ENCODE measurements around the gene SLC12A6.

Gene SLC12A6

DNA sequence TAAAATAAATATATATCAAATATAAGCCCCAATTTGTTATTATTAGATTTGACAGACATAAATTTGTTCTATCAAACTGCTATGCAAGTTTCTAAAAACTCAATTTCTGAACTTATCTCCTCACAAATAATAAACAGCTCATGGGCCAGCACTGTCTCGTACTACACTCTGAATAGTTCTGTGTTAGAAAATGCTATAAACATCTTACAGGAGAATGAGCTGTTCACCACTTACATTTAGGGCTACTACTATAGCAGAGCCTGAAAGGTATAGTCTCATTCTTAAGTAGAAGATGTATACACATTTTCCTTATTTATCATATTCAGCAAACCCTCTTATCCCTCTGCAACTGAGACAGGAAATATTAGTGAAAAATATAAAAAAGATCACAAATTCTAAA is 12.6 kb downstream of the SLC12A6 start:
- Histone ChIP-seq H3K27me3 (ENCODE audit: control insufficient read depth, insufficient read depth, low read length) (no peaks in the 10 kb centered on the region), H3K4me3 (ENCODE audit: low read length) (no peak overlapping the region), H3K9me3 (replicated peaks; ENCODE audit: low read length) (no peaks in the 10 kb centered on the region), H3K4me2 (ENCODE audit: low read length) (no peak overlapping the region), H3K4me1 (ENCODE audit: control insufficient read depth, insufficient read depth, low read length) (no peaks in the 10 kb centered on the region), H3K36me3 (ENCODE audit: insufficient read depth, low read length) (no peaks in the 10 kb centered on the region), H3K9ac (ENCODE audit: low read depth, low read length) (no peak overlapping the region)

DNA sequence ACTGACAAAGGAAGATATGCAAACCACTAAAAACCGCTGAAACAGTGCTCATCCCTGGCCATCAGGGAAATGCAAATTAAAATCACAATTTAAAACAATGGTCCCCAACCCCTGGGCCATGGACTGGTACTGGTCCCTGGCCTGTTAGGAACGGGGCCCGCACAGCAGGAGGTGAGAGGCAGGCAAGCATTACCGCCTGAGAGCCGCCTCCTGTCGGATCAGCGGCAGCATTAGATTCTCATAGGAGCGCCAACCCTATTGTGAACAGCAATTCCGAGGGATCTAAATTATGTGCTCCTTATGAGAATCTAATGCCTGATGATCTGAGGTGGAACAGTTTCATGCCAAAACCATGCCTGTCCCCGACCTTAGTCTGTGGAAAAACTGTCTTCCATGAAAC is 14.4 kb downstream of the SLC12A6 start:
- H3K4me2 ChIP-seq (ENCODE audit: low read length): no peak overlapping the region
- no peaks in the 10 kb centered on the region for H3K36me3 ChIP-seq (ENCODE audit: insufficient read depth, low read length)
- H3K9ac ChIP-seq (ENCODE audit: low read depth, low read length): no peak overlapping the region
- H3K27me3 ChIP-seq (ENCODE audit: control insufficient read depth, insufficient read depth, low read length): no peaks in the 10 kb centered on the region
- H3K9me3 ChIP-seq (replicated peaks; ENCODE audit: low read length): no peaks in the 10 kb centered on the region
- H3K4me1 ChIP-seq (ENCODE audit: control insufficient read depth, insufficient read depth, low read length): no peaks in the 10 kb centered on the region
- H3K4me3 ChIP-seq (ENCODE audit: low read length): no peak overlapping the region

DNA sequence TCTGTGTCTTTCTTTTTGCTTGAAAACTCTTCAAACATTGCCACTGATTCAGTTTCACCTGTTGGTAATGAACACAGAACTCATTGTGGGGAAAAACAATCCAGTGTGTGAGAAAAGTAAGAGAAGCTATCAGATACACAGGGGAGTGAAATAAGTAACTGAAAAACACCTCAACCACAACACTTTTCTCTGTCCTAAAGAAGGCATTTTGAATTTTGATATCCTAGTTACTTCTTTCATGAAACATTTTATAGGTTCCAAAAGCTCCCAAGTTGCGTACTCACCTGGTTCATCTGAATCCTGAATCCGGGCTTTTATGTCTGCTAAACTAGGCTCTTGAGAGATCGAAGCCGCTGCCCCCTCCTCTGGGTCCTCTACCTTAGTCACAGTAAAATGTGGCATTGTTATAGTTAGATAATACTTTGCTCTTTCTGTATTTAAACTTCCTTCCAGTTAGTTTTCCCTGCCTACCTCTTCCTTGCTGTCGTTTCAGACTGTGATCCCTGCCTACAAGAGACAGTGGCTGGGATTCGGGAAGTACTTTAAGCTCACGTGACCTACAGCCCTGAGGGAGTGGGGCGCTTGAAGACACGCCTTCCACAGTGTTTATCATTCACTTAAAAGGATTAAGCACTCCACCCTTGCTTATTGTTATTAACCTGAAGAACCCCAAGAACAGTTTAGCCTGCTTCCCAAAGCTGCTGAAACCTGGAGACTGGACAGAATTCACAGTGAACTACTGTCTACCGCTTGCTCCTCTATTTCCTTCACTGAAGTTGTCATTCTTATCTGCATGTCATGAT is 19.1 kb downstream of the SLC12A6 start:
- H3K4me3 ChIP-seq (ENCODE audit: low read length): no peak overlapping the region
- H3K4me1 ChIP-seq (ENCODE audit: control insufficient read depth, insufficient read depth, low read length): peaks cover 8% of the 10 kb centered on the region
- no peaks in the 10 kb centered on the region for H3K27me3 ChIP-seq (ENCODE audit: control insufficient read depth, insufficient read depth, low read length)
- H3K9me3 ChIP-seq (replicated peaks; ENCODE audit: low read length): no peaks in the 10 kb centered on the region
- H3K9ac ChIP-seq (ENCODE audit: low read depth, low read length): no peak overlapping the region
- no peaks in the 10 kb centered on the region for H3K36me3 ChIP-seq (ENCODE audit: insufficient read depth, low read length)
- H3K4me2 ChIP-seq (ENCODE audit: low read length): peak overlapping the region; percentile 29

DNA sequence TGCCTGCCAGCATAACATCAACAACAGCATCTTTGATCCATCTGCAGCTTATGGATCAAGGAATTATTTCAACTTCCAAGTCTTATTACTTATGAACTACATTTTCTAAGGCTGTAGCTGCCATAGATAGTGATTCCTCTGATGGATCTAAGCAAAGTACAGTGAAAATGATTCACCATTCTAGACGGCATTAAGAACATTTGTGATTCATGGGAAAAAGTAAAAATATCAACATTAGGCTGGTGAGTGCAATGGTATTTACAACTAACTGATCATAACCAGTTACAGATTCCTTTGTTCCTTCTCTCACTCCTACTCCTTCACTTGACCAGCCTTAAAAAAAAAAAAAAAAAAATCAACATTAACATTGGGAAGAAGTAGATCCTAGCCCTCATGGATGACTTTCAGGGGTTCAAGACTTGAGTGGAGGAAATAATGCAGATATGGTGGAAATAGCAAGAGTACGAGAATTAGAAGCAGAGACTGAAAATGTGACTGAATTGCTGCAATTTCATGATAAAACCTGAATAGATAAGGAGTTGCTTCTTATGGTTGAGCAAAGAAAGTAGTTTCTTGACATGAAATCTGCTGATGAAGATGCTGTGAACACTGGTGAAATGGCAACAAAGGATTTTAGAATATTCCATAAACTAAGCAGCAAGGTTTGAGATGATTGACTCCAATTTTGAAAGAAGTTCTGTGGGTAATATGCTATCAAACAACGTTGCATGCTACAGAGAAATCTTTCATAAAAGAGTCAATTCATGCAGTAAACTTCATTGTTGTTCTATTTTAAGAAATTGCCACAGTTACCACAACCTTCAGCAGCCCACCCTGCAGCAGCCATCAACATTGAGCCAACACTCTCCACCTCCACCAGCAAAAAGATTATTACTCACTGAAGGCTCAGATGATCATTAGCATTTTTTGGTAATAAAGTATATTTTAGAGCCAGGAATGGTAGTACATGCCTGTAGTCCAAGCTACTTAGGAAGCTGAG is 22.8 kb downstream of the SLC12A6 start:
- H3K36me3 ChIP-seq (ENCODE audit: insufficient read depth, low read length): no peaks in the 10 kb centered on the region
- H3K4me2 ChIP-seq (ENCODE audit: low read length): no peak overlapping the region
- H3K4me1 ChIP-seq (ENCODE audit: control insufficient read depth, insufficient read depth, low read length): peaks cover 8% of the 10 kb centered on the region
- no peaks in the 10 kb centered on the region for H3K27me3 ChIP-seq (ENCODE audit: control insufficient read depth, insufficient read depth, low read length)
- H3K9me3 ChIP-seq (replicated peaks; ENCODE audit: low read length): no peaks in the 10 kb centered on the region
- no peak overlapping the region for H3K4me3 ChIP-seq (ENCODE audit: low read length)
- no peak overlapping the region for H3K9ac ChIP-seq (ENCODE audit: low read depth, low read length)

DNA sequence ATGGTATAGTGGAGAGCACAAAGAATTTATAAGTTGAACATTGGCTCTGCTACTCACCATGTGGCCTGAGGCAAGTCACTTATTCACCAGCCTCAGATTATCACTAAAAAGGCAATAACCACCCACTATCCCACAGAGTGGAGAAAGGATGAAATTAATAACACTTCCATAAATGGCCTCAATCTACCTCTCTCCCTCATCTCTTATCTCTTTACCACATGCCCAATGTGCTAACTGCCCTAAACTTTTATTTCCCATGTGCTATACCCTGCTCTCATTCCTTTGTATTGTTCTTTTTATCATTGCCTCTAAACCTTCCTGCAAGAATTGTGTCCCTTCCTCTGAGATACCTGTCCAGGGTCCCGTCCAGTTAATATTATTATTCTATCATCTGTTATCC is 26.0 kb downstream of the SLC12A6 start:
- Histone ChIP-seq H3K4me2 (ENCODE audit: low read length) (no peak overlapping the region), H3K36me3 (ENCODE audit: insufficient read depth, low read length) (no peaks in the 10 kb centered on the region), H3K9ac (ENCODE audit: low read depth, low read length) (no peak overlapping the region)

DNA sequence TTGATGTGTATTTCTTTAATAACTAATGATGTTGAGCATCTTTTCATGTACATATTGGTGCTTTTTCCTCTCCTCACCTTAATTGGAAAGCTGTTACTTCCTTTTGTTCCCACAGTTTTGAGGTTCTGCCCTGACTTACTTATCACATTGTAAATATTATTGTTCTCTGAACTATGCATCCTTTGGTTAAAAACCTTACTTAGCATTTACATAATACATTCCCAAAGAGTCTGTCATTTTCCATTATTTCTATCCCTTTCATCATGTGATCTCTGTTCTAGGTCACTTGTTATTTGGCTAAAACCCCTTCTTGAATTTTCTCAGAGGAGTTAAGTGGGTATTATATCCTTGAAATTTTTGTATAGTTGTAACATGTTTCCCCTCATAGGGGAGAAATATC is 33.0 kb downstream of the SLC12A6 start:
- no peaks in the 10 kb centered on the region for H3K27me3 ChIP-seq (ENCODE audit: control insufficient read depth, insufficient read depth, low read length)
- no peak overlapping the region for H3K4me3 ChIP-seq (ENCODE audit: low read length)
- no peaks in the 10 kb centered on the region for H3K36me3 ChIP-seq (ENCODE audit: insufficient read depth, low read length)
- H3K9me3 ChIP-seq (replicated peaks; ENCODE audit: low read length): no peaks in the 10 kb centered on the region
- H3K4me2 ChIP-seq (ENCODE audit: low read length): peak overlapping the region; percentile 18
- no peak overlapping the region for H3K9ac ChIP-seq (ENCODE audit: low read depth, low read length)
- peaks cover 5% of the 10 kb centered on the region for H3K4me1 ChIP-seq (ENCODE audit: control insufficient read depth, insufficient read depth, low read length)

More for the DNA sequence above, 26.0 kb downstream of the SLC12A6 start:
- H3K27me3 ChIP-seq (ENCODE audit: control insufficient read depth, insufficient read depth, low read length): no peaks in the 10 kb centered on the region
- no peaks in the 10 kb centered on the region for H3K9me3 ChIP-seq (replicated peaks; ENCODE audit: low read length)
- H3K4me1 ChIP-seq (ENCODE audit: control insufficient read depth, insufficient read depth, low read length): peaks cover 8% of the 10 kb centered on the region
- no peak overlapping the region for H3K4me3 ChIP-seq (ENCODE audit: low read length)

DNA sequence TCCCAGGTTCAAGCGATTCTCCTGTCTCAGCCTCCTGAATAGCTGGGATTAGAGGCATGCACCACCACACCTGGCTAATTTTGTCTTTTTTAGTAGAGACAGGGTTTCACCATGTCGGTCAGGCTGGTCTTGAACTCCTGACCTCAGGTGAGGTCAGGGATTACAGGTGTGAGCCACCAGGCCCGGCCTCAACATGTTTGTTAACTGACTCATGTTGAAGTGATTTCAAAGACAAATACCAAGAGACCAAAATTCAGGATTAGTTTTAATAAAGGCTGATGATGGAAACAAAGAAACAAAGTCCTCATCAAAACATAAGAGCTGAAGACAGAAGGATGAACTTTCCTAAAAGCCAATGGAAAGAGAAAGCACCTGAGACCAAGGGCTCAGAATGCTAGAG is 36.5 kb downstream of the SLC12A6 start:
- Histone ChIP-seq H3K9ac (ENCODE audit: low read depth, low read length) (no peak overlapping the region), H3K4me2 (ENCODE audit: low read length) (no peak overlapping the region), H3K36me3 (ENCODE audit: insufficient read depth, low read length) (no peaks in the 10 kb centered on the region), H3K4me3 (ENCODE audit: low read length) (no peak overlapping the region), H3K4me1 (ENCODE audit: control insufficient read depth, insufficient read depth, low read length) (peaks cover 20% of the 10 kb centered on the region), H3K9me3 (replicated peaks; ENCODE audit: low read length) (no peaks in the 10 kb centered on the region), H3K27me3 (ENCODE audit: control insufficient read depth, insufficient read depth, low read length) (no peaks in the 10 kb centered on the region)

DNA sequence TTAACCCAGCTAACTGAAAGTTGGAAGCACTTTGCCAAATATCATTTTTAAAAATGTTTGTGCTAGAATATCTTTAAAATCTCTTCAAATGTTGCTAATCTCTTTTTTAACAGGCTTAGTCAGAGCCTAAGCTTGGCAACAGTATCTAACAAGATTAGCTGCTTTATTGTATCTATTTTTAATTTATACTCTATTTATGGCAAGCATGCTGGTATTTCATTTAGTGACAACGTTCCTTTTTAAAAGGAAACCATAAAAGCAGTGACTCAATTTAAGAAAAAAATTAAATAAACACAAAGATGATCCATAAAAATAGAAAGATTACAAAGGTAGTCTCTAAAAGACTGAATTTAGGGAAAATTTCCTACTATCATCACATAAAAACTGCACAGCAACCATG is 40.5 kb downstream of the SLC12A6 start:
- Histone ChIP-seq H3K9me3 (replicated peaks; ENCODE audit: low read length) (no peaks in the 10 kb centered on the region), H3K9ac (ENCODE audit: low read depth, low read length) (peak overlapping the region; percentile 2), H3K4me3 (ENCODE audit: low read length) (no peak overlapping the region), H3K36me3 (ENCODE audit: insufficient read depth, low read length) (no peaks in the 10 kb centered on the region), H3K4me1 (ENCODE audit: control insufficient read depth, insufficient read depth, low read length) (peaks cover 15% of the 10 kb centered on the region), H3K27me3 (ENCODE audit: control insufficient read depth, insufficient read depth, low read length) (no peaks in the 10 kb centered on the region), H3K4me2 (ENCODE audit: low read length) (peak overlapping the region; percentile 31)

DNA sequence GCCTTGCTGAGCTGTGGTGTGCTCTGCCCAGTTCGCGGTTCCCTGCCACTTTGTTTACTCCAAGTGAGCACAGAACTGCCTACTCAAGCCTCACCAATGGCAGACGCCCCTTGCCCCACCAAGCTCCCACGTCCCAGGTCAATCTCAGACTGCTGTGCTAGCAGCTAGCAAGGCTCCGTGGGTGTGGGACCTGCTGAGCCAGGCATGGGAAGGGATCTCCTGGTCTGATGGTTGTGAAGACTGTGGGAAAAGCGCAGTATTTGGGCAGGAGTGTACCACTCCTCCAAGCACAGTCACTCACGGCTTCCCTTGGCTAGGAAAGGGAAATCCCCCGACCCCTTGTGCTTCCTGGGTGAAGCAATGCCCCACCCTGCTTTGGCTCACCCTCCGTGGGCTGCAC is 45.0 kb downstream of the SLC12A6 start:
- Histone ChIP-seq H3K27me3 (ENCODE audit: control insufficient read depth, insufficient read depth, low read length) (no peaks in the 10 kb centered on the region), H3K4me1 (ENCODE audit: control insufficient read depth, insufficient read depth, low read length) (peaks cover 14% of the 10 kb centered on the region), H3K9me3 (replicated peaks; ENCODE audit: low read length) (no peaks in the 10 kb centered on the region), H3K4me3 (ENCODE audit: low read length) (no peak overlapping the region), H3K9ac (ENCODE audit: low read depth, low read length) (no peak overlapping the region), H3K4me2 (ENCODE audit: low read length) (no peak overlapping the region), H3K36me3 (ENCODE audit: insufficient read depth, low read length) (no peaks in the 10 kb centered on the region)

DNA sequence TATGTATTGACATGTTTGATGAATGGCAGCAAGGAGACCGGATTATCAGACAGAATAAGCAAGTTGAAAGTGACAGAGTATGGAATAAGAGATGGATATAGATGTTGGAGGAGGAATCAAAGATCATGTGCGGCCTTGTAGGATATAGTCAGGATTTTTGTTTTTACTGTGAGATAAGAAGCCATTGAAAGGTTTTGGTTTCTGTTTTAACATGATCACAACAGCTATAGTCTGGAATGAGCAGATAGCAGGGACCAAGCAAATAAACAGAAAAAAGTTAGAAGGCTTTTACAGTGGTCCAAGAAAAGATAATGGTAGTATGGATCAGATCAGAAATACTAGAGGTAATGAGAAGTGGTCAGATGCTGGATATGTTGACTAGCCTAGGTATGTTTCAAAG is 52.6 kb downstream of the SLC12A6 start:
- no peaks in the 10 kb centered on the region for H3K27me3 ChIP-seq (ENCODE audit: control insufficient read depth, insufficient read depth, low read length)
- no peak overlapping the region for H3K9ac ChIP-seq (ENCODE audit: low read depth, low read length)
- no peaks in the 10 kb centered on the region for H3K9me3 ChIP-seq (replicated peaks; ENCODE audit: low read length)

DNA sequence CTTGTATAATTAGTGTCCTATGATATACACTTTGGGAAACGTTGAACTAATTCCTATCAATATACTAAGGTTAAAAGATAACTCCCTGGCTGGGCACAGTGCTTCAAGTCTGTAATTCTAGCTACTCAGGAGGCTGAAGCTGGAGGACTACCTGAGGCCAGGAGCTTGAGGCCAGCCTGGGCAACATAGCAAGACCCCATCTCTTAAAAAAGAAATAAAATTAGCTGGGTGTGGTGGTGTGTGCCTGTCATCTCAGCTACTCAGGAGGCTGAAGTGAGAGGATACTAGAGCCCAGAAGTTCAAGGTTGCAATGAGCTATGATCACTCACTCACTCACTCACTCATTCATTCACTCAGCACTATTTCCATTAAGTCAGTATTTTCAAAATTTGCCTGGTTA is 55.2 kb downstream of the SLC12A6 start:
- H3K4me2 ChIP-seq (ENCODE audit: low read length): no peak overlapping the region
- no peak overlapping the region for H3K9ac ChIP-seq (ENCODE audit: low read depth, low read length)
- no peaks in the 10 kb centered on the region for H3K27me3 ChIP-seq (ENCODE audit: control insufficient read depth, insufficient read depth, low read length)
- H3K4me1 ChIP-seq (ENCODE audit: control insufficient read depth, insufficient read depth, low read length): no peaks in the 10 kb centered on the region
- no peaks in the 10 kb centered on the region for H3K9me3 ChIP-seq (replicated peaks; ENCODE audit: low read length)
- no peaks in the 10 kb centered on the region for H3K36me3 ChIP-seq (ENCODE audit: insufficient read depth, low read length)
- H3K4me3 ChIP-seq (ENCODE audit: low read length): no peak overlapping the region

More for the DNA sequence above, 52.6 kb downstream of the SLC12A6 start:
- H3K36me3 ChIP-seq (ENCODE audit: insufficient read depth, low read length): no peaks in the 10 kb centered on the region
- H3K4me1 ChIP-seq (ENCODE audit: control insufficient read depth, insufficient read depth, low read length): no peaks in the 10 kb centered on the region
- no peak overlapping the region for H3K4me3 ChIP-seq (ENCODE audit: low read length)
- H3K4me2 ChIP-seq (ENCODE audit: low read length): no peak overlapping the region

Measured in skeletal muscle satellite cell (primary cell).